Body of pancreas (tissue), 4 donors: ENCODE data around the gene GLT8D1.

Experiments used
- POLR2A ChIP-seq, 3 donors: fragments of 450-650 bp; IDR thresholded peaks; one replicate each; pipeline ENCODE4 v1.6.1; 2016; ENCODE audit warnings: antibody characterized with exemption in 3 of 3, mild to moderate bottlenecking in 2 of 3
- TF ChIP-seq, protein P1 (sequence below), 7 experiments: fragments of 450-650 bp in 4 of 7; fragments of 200-600 bp in 3 of 7; sonication (generic) in 3 of 7; IDR thresholded peaks; one replicate each; pipeline ENCODE4 v1.5.1; 2016 to 2019; ENCODE audit warnings: antibody characterized with exemption in 7 of 7

DNA sequence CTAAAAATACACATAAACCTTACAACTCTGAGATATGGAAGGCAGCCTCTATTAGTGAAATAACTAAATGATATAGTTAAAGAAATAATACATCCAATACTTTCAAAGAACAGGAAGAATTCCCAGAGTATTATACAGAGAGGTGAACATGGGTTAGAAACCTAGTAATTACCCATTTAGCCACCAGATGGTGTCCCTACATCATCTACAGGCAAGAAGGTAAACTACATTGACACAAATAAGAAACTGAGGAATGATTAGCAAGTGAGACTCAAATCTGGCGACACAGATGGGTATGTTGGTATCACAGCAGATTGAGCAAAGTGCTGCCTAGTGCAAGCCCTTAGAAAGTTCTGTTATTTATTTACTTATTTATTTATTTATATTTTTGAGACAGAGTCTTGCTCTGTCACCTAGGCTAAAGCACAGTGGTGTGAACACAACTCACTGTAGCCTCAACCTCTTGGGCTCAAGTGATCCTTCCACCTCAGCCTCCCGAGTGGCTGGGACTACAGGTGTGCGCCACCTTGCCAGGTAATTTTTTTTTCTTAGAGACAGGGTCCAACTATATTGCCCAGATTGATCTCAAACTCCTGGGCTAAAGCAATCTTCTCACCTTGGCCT is 36.9 kb upstream of the GLT8D1 start:
- TF ChIP-seq POLR2A (IDR thresholded peaks at IDR 0.05), result no peak
- TF ChIP-seq, protein P1, sequence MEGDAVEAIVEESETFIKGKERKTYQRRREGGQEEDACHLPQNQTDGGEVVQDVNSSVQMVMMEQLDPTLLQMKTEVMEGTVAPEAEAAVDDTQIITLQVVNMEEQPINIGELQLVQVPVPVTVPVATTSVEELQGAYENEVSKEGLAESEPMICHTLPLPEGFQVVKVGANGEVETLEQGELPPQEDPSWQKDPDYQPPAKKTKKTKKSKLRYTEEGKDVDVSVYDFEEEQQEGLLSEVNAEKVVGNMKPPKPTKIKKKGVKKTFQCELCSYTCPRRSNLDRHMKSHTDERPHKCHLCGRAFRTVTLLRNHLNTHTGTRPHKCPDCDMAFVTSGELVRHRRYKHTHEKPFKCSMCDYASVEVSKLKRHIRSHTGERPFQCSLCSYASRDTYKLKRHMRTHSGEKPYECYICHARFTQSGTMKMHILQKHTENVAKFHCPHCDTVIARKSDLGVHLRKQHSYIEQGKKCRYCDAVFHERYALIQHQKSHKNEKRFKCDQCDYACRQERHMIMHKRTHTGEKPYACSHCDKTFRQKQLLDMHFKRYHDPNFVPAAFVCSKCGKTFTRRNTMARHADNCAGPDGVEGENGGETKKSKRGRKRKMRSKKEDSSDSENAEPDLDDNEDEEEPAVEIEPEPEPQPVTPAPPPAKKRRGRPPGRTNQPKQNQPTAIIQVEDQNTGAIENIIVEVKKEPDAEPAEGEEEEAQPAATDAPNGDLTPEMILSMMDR (IDR thresholded peaks at IDR 0.05), result peak in 6 of 7 experiments; percentile 26 to 63 (median 47)
